DND-41 (cell line): Measurements from ENCODE around the gene STXBP5L.

Experiments
- EZH2 ChIP-seq: IDR thresholded peaks from 3 replicates; pipeline ENCODE4 v1.6.1; 2012; ENCODE audit warnings: borderline replicate concordance, low read depth, mild to moderate bottlenecking, moderate library complexity, low read length, inconsistent platforms; ENCODE audit not compliant: severe bottlenecking
- TF ChIP-seq, protein P1 (sequence below): IDR thresholded peaks from 2 replicates; pipeline ENCODE4 v1.5.1; 2012; ENCODE audit warnings: borderline replicate concordance, low read length, moderate library complexity, mild to moderate bottlenecking; ENCODE audit not compliant: poor library complexity, severe bottlenecking; ENCODE audit errors: extremely low read depth

DNA sequence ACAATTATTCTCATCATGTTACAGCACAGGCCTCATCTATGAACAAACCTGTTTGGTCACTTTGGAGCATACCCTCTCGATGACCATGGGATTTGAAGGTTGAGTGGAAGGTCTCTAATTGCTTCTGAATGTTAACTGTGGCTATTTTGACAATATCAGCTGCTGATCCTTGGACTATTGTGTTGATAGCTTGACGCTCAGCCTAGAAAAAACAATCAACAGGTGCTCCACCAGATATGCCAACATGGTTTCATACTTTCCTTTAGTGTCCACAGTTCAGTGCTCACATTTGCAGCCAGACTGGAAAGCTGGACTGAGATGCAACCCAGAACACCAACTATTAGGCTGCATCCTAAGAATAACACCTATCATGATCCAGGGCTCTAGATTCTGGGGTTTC lies 528.1 kb downstream of the STXBP5L start:
- TF ChIP-seq, protein P1, sequence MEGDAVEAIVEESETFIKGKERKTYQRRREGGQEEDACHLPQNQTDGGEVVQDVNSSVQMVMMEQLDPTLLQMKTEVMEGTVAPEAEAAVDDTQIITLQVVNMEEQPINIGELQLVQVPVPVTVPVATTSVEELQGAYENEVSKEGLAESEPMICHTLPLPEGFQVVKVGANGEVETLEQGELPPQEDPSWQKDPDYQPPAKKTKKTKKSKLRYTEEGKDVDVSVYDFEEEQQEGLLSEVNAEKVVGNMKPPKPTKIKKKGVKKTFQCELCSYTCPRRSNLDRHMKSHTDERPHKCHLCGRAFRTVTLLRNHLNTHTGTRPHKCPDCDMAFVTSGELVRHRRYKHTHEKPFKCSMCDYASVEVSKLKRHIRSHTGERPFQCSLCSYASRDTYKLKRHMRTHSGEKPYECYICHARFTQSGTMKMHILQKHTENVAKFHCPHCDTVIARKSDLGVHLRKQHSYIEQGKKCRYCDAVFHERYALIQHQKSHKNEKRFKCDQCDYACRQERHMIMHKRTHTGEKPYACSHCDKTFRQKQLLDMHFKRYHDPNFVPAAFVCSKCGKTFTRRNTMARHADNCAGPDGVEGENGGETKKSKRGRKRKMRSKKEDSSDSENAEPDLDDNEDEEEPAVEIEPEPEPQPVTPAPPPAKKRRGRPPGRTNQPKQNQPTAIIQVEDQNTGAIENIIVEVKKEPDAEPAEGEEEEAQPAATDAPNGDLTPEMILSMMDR: no peak
- no peak for TF ChIP-seq EZH2
